Chondrocyte (in vitro differentiated cells): ENCODE results near the gene MAGEA11. TPM values are rescaled to one million over a fixed set of nuclear protein-coding genes. Genes with fewer than 3 reads are reported as not detected.
A peak's percentile ranks its signal among the peaks of the same experiment; 100 is the strongest.
"Not testable (repeated sequence)": the region's sequence is repeated elsewhere in the genome, so short reads cannot be mapped to it uniquely, and the experiment has no call there.

ENCODE experiments used
- DNase-seq: peaks from one replicate; pipeline ENCODE4 v3.0.0; 2021; ENCODE audit warnings: mixed read lengths, low spot score
- H3K27ac Mint-ChIP-seq: one replicate; pipeline ENCODE4 v1.8.0; 2021; ENCODE audit warnings: mild to moderate bottlenecking, moderate library complexity, mixed read lengths; ENCODE audit not compliant: unreplicated experiment
- H3K27me3 Mint-ChIP-seq: 2 replicates; pipeline ENCODE4 v1.8.0; 2021; ENCODE audit warnings: low read depth, mixed read lengths
- H3K36me3 Mint-ChIP-seq: 2 replicates; pipeline ENCODE4 v1.8.0; 2021; ENCODE audit warnings: low read depth, mixed read lengths
- H3K4me1 Mint-ChIP-seq: 2 replicates; pipeline ENCODE4 v1.8.0; 2021; ENCODE audit warnings: low read depth, mild to moderate bottlenecking, mixed read lengths
- H3K4me3 Mint-ChIP-seq: one replicate; pipeline ENCODE4 v1.8.0; 2021; ENCODE audit warnings: mild to moderate bottlenecking, moderate library complexity, mixed read lengths; ENCODE audit not compliant: unreplicated experiment
- H3K9me3 Mint-ChIP-seq: 2 replicates; pipeline ENCODE4 v1.8.0; 2021; ENCODE audit warnings: low read depth, mixed read lengths
- long read RNA-seq: library from polyadenylated mRNA; stranded (forward); transcript quantifications from one replicate; pipeline ENCODE4 v2.0.0, GENCODE V29; 2021
- total RNA-seq: library from RNA; stranded (reverse); gene quantifications from 3 replicates; pipeline ENCODE4 v1.2.1, GENCODE V29; 2021
- TF ChIP-seq, protein P1 (sequence below): fragments of 200-600 bp; sonication (generic); IDR thresholded peaks from 2 replicates; pipeline ENCODE4 v1.5.0; 2021; ENCODE audit warnings: antibody characterized with exemption, mild to moderate bottlenecking, moderate library complexity

The MAGEA11 gene, protein sequence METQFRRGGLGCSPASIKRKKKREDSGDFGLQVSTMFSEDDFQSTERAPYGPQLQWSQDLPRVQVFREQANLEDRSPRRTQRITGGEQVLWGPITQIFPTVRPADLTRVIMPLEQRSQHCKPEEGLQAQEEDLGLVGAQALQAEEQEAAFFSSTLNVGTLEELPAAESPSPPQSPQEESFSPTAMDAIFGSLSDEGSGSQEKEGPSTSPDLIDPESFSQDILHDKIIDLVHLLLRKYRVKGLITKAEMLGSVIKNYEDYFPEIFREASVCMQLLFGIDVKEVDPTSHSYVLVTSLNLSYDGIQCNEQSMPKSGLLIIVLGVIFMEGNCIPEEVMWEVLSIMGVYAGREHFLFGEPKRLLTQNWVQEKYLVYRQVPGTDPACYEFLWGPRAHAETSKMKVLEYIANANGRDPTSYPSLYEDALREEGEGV
- total RNA-seq = not detected in 3 replicates
- long read RNA-seq = 0 reads

DNA sequence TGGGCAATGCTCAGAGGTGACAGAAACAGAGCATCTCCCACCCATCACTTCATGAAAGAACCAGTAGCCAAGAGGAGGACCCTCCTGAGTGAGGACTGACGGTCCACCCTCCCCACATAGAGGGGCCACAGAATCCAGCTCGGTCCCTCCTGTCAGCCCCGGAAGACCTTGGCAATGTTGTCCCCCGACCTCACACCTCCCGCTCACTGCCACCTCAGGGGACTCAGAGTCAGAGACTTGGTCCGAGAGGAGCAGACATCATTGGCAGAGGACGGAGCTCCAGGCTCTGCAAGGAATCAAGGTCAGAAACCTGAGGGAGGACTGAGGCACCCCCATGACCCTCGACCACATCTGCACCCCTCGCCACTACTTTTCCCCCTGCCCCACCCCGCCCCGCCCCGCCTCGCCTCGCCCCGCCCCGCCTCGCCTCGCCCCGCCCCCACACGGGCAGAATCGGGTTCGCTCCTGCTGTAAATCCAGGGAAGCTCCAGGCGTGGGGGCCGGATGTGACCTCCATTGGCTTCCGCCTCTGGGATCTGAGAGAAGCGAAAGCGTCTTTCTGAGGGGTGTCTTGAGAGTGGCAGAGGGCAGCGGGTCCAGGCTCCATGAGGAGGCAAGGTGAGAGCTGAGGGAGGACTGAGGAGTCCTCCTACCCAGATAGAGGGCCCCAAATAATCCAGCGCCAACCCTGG, at the start of gene MAGEA11:
Gene MAGEA11 (plus strand): TSS at position 516 of the 692 bp plus-strand sequence. CDS start 1,100 bp downstream, outside the sequence.
- TF ChIP-seq, protein P1, sequence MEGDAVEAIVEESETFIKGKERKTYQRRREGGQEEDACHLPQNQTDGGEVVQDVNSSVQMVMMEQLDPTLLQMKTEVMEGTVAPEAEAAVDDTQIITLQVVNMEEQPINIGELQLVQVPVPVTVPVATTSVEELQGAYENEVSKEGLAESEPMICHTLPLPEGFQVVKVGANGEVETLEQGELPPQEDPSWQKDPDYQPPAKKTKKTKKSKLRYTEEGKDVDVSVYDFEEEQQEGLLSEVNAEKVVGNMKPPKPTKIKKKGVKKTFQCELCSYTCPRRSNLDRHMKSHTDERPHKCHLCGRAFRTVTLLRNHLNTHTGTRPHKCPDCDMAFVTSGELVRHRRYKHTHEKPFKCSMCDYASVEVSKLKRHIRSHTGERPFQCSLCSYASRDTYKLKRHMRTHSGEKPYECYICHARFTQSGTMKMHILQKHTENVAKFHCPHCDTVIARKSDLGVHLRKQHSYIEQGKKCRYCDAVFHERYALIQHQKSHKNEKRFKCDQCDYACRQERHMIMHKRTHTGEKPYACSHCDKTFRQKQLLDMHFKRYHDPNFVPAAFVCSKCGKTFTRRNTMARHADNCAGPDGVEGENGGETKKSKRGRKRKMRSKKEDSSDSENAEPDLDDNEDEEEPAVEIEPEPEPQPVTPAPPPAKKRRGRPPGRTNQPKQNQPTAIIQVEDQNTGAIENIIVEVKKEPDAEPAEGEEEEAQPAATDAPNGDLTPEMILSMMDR = no peak
- Mint-ChIP-seq H3K9me3 (peaks cover 6% of the 10 kb centered on the region), H3K27ac (no peak within 1 kb of the TSS), H3K36me3 (no peaks in the 10 kb centered on the region), H3K4me1 (no peaks in the 10 kb centered on the region), H3K4me3 (no peak within 1 kb of the TSS), H3K27me3 (no peaks in the 10 kb centered on the region)
- DNase-seq = peak; percentile 84

DNA sequence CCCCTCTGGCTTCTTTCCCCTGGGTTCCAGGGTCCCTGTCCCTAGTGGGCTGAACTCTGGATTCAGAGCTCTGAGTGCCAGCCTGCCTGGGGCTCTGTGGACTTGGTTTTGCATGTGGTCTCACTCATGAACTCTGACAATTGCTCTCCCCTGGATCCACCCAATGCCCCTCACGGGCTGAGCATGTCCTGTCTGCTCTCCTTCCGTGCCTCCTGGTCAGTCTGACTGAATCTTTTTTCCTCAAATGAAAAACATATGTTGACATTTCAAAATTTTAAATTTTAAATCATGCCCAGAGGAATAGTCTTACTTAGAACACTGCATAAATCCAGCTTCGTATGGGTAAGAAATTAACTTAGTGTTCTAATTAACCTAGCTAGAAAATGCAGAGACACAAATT, 36.8 kb upstream of the MAGEA11 start:
- not testable (repeated sequence) for H3K27me3 Mint-ChIP-seq, H3K4me3 Mint-ChIP-seq, DNase-seq, H3K4me1 Mint-ChIP-seq, H3K36me3 Mint-ChIP-seq, H3K27ac Mint-ChIP-seq, H3K9me3 Mint-ChIP-seq

DNA sequence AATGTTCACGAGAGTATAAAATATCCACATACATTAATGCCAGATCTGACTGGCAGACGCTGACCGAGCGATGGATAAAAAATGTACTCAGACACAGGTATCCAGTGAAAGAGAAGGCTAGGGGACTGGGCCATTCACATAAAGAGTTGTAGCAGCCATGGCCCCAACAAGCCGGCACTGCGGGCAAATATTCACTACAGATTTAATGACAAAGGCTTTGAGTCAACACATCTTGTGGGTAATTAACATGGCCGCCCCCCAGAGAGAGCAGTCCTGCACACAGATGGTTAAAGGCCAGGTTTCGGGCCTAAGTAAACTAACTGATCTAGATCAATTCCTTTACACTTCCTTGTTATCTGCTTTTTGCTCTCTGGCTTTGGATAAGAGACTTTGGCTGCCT, 36.3 kb upstream of the MAGEA11 start:
- H3K4me1 Mint-ChIP-seq, H3K27ac Mint-ChIP-seq, H3K36me3 Mint-ChIP-seq, H3K9me3 Mint-ChIP-seq, H3K27me3 Mint-ChIP-seq, H3K4me3 Mint-ChIP-seq, DNase-seq: not testable (repeated sequence)

DNA sequence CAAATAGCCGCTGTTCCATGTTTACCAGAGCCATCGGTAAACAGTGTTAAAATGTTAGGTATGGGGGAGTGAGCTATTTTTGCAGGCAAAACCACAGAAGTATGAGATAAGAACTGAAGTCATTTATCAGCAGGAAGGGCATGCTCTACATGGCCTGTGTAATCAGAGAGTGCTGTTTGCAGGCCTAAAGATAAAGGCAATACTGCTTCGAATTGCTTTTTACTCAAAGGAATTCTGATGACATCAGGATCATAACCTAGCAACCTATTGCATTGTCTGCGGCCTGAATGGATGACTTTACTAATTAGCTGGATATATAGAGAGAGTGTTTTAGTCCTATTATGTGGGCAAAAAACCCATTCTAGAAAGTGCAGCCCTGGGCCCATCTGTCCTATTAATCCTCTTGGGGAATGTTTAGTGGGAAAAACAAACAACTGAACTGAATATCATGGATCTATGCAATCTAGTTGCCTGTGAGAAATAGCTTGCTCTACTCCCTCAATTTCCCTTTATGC, 32.6 kb upstream of the MAGEA11 start:
- H3K9me3 Mint-ChIP-seq, DNase-seq, H3K4me1 Mint-ChIP-seq, H3K36me3 Mint-ChIP-seq, H3K27ac Mint-ChIP-seq, H3K4me3 Mint-ChIP-seq, H3K27me3 Mint-ChIP-seq: not testable (repeated sequence)

DNA sequence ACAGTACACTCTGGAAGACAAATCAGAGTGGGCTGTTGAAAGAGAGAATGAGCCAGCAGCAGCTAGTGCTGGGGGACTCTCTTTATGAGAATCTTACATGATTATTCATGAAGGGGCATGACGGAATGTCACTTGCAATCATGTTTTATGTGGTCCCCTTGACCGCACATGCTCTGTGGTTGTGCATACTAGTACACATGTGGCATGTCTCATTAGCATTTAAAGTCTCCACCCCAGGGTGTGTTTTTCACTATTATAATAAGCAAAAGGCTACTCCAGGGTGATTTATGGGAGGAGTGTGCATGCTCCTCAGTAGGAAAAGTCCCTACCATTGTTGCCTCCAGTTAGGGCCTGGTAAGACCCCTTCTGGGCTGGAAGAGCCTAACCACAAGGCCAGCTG, 30.7 kb upstream of the MAGEA11 start:
- H3K4me1 Mint-ChIP-seq = no peaks in the 10 kb centered on the region
- H3K9me3 Mint-ChIP-seq = peaks cover 6% of the 10 kb centered on the region
- no peaks in the 10 kb centered on the region for H3K36me3 Mint-ChIP-seq
- TF ChIP-seq, protein P1 = no peak
- no peak overlapping the region for H3K4me3 Mint-ChIP-seq
- H3K27me3 Mint-ChIP-seq = no peaks in the 10 kb centered on the region
- no peak overlapping the region for H3K27ac Mint-ChIP-seq
- no peak for DNase-seq

DNA sequence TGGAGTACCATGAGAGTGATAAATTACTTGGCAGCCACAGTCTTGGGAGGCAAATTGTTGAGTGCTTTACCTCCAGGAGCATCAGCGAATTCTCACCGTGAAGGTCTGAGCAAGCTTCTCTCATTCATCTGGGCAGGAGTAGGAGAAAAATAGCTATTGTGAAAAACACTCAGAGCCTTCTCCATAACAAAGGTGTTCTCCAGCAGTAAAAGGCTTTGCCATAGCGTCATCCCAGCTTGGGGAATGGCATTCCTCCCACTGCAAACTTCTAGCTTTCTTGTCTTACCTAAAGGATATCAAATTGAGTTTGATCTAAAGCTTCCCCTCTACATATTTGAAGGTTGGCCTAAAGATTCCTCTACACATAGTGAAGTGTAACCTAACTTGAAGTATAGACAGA, 29.8 kb upstream of the MAGEA11 start:
- Mint-ChIP-seq H3K4me1 (no peaks in the 10 kb centered on the region), H3K36me3 (no peaks in the 10 kb centered on the region), H3K9me3 (peaks cover 12% of the 10 kb centered on the region), H3K27me3 (no peaks in the 10 kb centered on the region), H3K4me3 (no peak overlapping the region), H3K27ac (no peak overlapping the region)
- TF ChIP-seq, protein P1 = no peak
- no peak for DNase-seq
